ENCODE results near the gene ARVCF. TPM values are rescaled to one million over a fixed set of nuclear protein-coding genes. Genes with fewer than 3 reads are reported as not detected.

ARVCF gene
- total and polyA plus RNA-seq, 9 of the 15 experiments (the other 6 are each of a cell fraction or from before 2014, with no cell fraction given) = 0.03 to 97.4 (median 15.6) TPM

- TF ChIP-seq KDM5B (IDR thresholded peaks at IDR 0.05; ENCODE audit: insufficient replicate concordance, low read depth, low read length) (peak; percentile 20), HLTF (IDR thresholded peaks at IDR 0.05) (no peak), RBBP5 (IDR thresholded peaks at IDR 0.05; ENCODE audit: borderline replicate concordance, insufficient read depth, low read length, poor library complexity, severe bottlenecking) (peak; percentile 28), PRMT5 (CRISPR knock-in tag; IDR thresholded peaks at IDR 0.05) (0 out of 2 replicates have a peak, but pooled peaks have one; percentile 50), ETS1 (conservative IDR thresholded peaks at IDR 0.05; ENCODE audit: control insufficient read depth, low read depth, low read length) (0 out of 2 replicates have a peak, but pooled peaks have one; percentile 20), ZNF146 (CRISPR knock-in tag; IDR thresholded peaks at IDR 0.05; ENCODE audit: unreplicated experiment) (peak; percentile 30)
- TF ChIP-seq, protein P1, sequence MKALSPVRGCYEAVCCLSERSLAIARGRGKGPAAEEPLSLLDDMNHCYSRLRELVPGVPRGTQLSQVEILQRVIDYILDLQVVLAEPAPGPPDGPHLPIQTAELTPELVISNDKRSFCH (CRISPR knock-in tag; IDR thresholded peaks at IDR 0.05) = no peak
- TF ChIP-seq, protein P1 (tag; IDR thresholded peaks at IDR 0.05) = no peak
- TF ChIP-seq, protein P2, sequence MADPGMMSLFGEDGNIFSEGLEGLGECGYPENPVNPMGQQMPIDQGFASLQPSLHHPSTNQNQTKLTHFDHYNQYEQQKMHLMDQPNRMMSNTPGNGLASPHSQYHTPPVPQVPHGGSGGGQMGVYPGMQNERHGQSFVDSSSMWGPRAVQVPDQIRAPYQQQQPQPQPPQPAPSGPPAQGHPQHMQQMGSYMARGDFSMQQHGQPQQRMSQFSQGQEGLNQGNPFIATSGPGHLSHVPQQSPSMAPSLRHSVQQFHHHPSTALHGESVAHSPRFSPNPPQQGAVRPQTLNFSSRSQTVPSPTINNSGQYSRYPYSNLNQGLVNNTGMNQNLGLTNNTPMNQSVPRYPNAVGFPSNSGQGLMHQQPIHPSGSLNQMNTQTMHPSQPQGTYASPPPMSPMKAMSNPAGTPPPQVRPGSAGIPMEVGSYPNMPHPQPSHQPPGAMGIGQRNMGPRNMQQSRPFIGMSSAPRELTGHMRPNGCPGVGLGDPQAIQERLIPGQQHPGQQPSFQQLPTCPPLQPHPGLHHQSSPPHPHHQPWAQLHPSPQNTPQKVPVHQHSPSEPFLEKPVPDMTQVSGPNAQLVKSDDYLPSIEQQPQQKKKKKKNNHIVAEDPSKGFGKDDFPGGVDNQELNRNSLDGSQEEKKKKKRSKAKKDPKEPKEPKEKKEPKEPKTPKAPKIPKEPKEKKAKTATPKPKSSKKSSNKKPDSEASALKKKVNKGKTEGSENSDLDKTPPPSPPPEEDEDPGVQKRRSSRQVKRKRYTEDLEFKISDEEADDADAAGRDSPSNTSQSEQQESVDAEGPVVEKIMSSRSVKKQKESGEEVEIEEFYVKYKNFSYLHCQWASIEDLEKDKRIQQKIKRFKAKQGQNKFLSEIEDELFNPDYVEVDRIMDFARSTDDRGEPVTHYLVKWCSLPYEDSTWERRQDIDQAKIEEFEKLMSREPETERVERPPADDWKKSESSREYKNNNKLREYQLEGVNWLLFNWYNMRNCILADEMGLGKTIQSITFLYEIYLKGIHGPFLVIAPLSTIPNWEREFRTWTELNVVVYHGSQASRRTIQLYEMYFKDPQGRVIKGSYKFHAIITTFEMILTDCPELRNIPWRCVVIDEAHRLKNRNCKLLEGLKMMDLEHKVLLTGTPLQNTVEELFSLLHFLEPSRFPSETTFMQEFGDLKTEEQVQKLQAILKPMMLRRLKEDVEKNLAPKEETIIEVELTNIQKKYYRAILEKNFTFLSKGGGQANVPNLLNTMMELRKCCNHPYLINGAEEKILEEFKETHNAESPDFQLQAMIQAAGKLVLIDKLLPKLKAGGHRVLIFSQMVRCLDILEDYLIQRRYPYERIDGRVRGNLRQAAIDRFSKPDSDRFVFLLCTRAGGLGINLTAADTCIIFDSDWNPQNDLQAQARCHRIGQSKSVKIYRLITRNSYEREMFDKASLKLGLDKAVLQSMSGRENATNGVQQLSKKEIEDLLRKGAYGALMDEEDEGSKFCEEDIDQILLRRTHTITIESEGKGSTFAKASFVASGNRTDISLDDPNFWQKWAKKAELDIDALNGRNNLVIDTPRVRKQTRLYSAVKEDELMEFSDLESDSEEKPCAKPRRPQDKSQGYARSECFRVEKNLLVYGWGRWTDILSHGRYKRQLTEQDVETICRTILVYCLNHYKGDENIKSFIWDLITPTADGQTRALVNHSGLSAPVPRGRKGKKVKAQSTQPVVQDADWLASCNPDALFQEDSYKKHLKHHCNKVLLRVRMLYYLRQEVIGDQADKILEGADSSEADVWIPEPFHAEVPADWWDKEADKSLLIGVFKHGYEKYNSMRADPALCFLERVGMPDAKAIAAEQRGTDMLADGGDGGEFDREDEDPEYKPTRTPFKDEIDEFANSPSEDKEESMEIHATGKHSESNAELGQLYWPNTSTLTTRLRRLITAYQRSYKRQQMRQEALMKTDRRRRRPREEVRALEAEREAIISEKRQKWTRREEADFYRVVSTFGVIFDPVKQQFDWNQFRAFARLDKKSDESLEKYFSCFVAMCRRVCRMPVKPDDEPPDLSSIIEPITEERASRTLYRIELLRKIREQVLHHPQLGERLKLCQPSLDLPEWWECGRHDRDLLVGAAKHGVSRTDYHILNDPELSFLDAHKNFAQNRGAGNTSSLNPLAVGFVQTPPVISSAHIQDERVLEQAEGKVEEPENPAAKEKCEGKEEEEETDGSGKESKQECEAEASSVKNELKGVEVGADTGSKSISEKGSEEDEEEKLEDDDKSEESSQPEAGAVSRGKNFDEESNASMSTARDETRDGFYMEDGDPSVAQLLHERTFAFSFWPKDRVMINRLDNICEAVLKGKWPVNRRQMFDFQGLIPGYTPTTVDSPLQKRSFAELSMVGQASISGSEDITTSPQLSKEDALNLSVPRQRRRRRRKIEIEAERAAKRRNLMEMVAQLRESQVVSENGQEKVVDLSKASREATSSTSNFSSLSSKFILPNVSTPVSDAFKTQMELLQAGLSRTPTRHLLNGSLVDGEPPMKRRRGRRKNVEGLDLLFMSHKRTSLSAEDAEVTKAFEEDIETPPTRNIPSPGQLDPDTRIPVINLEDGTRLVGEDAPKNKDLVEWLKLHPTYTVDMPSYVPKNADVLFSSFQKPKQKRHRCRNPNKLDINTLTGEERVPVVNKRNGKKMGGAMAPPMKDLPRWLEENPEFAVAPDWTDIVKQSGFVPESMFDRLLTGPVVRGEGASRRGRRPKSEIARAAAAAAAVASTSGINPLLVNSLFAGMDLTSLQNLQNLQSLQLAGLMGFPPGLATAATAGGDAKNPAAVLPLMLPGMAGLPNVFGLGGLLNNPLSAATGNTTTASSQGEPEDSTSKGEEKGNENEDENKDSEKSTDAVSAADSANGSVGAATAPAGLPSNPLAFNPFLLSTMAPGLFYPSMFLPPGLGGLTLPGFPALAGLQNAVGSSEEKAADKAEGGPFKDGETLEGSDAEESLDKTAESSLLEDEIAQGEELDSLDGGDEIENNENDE (IDR thresholded peaks at IDR 0.05; ENCODE audit: low read depth, low read length) = peak; percentile 60
Observed at GRCh38 chr22:19992481-19992911, 24.1 kb downstream of the ARVCF start (continued).

Measured in K562 (cell line).